ENCODE measurements around the gene MAU2.
"Not testable (repeated sequence)": the region's sequence is repeated elsewhere in the genome, so short reads cannot be mapped to it uniquely, and the experiment has no call there.

The MAU2 gene

GRCh38 chr19:19342086-19343015, 21.7 kb downstream of the MAU2 start:
- in situ Hi-C loops (cut with MboI; ENCODE audit: low pct_unique_long_range_greater_than_20kb, low sequenced_read_pairs) = no loop called here
- DNase-seq = peak; percentile 39

GRCh38 chr19:19343016-19343362, 22.4 kb downstream of the MAU2 start:
- DNase-seq = no peak
- in situ Hi-C loops (cut with MboI; ENCODE audit: low pct_unique_long_range_greater_than_20kb, low sequenced_read_pairs) = no loop called here

GRCh38 chr19:19343762-19344161, 23.1 kb downstream of the MAU2 start:
- no peak for DNase-seq
- in situ Hi-C loops (cut with MboI; ENCODE audit: low pct_unique_long_range_greater_than_20kb, low sequenced_read_pairs) = no loop called here

- in situ Hi-C loops (cut with MboI; ENCODE audit: low pct_unique_long_range_greater_than_20kb, low sequenced_read_pairs) = no loop called here
- no peak for DNase-seq
Measured at GRCh38 chr19:19345232-19345631, 24.6 kb downstream of the MAU2 start.

GRCh38 chr19:19345970-19346369, 25.3 kb downstream of the MAU2 start:
- in situ Hi-C loops (cut with MboI; ENCODE audit: low pct_unique_long_range_greater_than_20kb, low sequenced_read_pairs) = no loop called here
- DNase-seq = no peak

- no peak for DNase-seq
- in situ Hi-C loops (cut with MboI; ENCODE audit: low pct_unique_long_range_greater_than_20kb, low sequenced_read_pairs) = no loop called here
Measured at GRCh38 chr19:19347401-19348110, 26.9 kb downstream of the MAU2 start.

GRCh38 chr19:19348266-19348665, 27.6 kb downstream of the MAU2 start:
- no peak for DNase-seq
- in situ Hi-C loops (cut with MboI; ENCODE audit: low pct_unique_long_range_greater_than_20kb, low sequenced_read_pairs) = no loop called here

- in situ Hi-C loops (cut with MboI; ENCODE audit: low pct_unique_long_range_greater_than_20kb, low sequenced_read_pairs) = no loop called here
- no peak for DNase-seq
Measured at GRCh38 chr19:19349365-19349764, 28.7 kb downstream of the MAU2 start.

GRCh38 chr19:19350756-19351155, 30.1 kb downstream of the MAU2 start:
- DNase-seq; in situ Hi-C loops (cut with MboI; ENCODE audit: low pct_unique_long_range_greater_than_20kb, low sequenced_read_pairs): not testable (repeated sequence)

- DNase-seq = no peak
- in situ Hi-C loops (cut with MboI; ENCODE audit: low pct_unique_long_range_greater_than_20kb, low sequenced_read_pairs) = no loop called here
Measured at GRCh38 chr19:19352823-19353222, 32.2 kb downstream of the MAU2 start.

GRCh38 chr19:19354007-19354406, 33.4 kb downstream of the MAU2 start:
- in situ Hi-C loops (cut with MboI; ENCODE audit: low pct_unique_long_range_greater_than_20kb, low sequenced_read_pairs) = no loop called here

GRCh38 chr19:19354932-19355331, 34.3 kb downstream of the MAU2 start:
- in situ Hi-C loops (cut with MboI; ENCODE audit: low pct_unique_long_range_greater_than_20kb, low sequenced_read_pairs) = no loop called here
- DNase-seq = no peak

More at GRCh38 chr19:19354007-19354406, 33.4 kb downstream of the MAU2 start:
- DNase-seq = no peak

GRCh38 chr19:19355606-19356139, 35.0 kb downstream of the MAU2 start:
- no peak for DNase-seq
- in situ Hi-C loops (cut with MboI; ENCODE audit: low pct_unique_long_range_greater_than_20kb, low sequenced_read_pairs) = no loop called here

GRCh38 chr19:19356500-19356899, 35.9 kb downstream of the MAU2 start:
- DNase-seq = no peak
- in situ Hi-C loops (cut with MboI; ENCODE audit: low pct_unique_long_range_greater_than_20kb, low sequenced_read_pairs) = no loop called here

- no peak for DNase-seq
- in situ Hi-C loops (cut with MboI; ENCODE audit: low pct_unique_long_range_greater_than_20kb, low sequenced_read_pairs) = no loop called here
Measured at GRCh38 chr19:19356901-19357566, 36.4 kb downstream of the MAU2 start.

GRCh38 chr19:19361075-19361594, 40.5 kb downstream of the MAU2 start:
- DNase-seq = peak; percentile 92
- in situ Hi-C loops (cut with MboI; ENCODE audit: low pct_unique_long_range_greater_than_20kb, low sequenced_read_pairs) = no loop called here

GRCh38 chr19:19362075-19362474, 41.4 kb downstream of the MAU2 start:
- in situ Hi-C loops (cut with MboI; ENCODE audit: low pct_unique_long_range_greater_than_20kb, low sequenced_read_pairs) = no loop called here
- no peak for DNase-seq

GRCh38 chr19:19366434-19367396, 46.1 kb downstream of the MAU2 start:
- in situ Hi-C loops (cut with MboI; ENCODE audit: low pct_unique_long_range_greater_than_20kb, low sequenced_read_pairs) = no loop called here

More at GRCh38 chr19:19366434-19367396, 46.1 kb downstream of the MAU2 start:
- DNase-seq = peak; percentile 91

Measured in KBM-7 (cell line).